ENCODE results near the gene RGS7.

- TF ChIP-seq POLR2A (IDR thresholded peaks at IDR 0.05; ENCODE audit: extremely low read depth, insufficient read length) (no peak), CTCF (IDR thresholded peaks at IDR 0.05; ENCODE audit: low read depth, low read length) (peak; percentile 9), MAX (IDR thresholded peaks at IDR 0.05; ENCODE audit: low read depth, low read length) (no peak), MYC (IDR thresholded peaks at IDR 0.05; ENCODE audit: low read depth, low read length) (no peak)
Measured at GRCh38 chr1:241311056-241311746, 45.8 kb downstream of the RGS7 start.
